OCI-LY7 (cell line): ENCODE measurements around the gene ATG2A.

Experiments
- EZH2phosphoT487 ChIP-seq: fragments of 200-600 bp; sonication (generic); IDR thresholded peaks from 2 replicates; pipeline ENCODE4 v1.6.1; 2018; ENCODE audit warnings: low read depth, borderline replicate concordance, mild to moderate bottlenecking, mixed run types, antibody characterized with exemption, low read length, moderate library complexity, mixed read lengths
- TF ChIP-seq, protein P1 (sequence below): fragments of 200-600 bp; sonication (generic); conservative IDR thresholded peaks from 2 replicates; pipeline ENCODE4 v1.5.1; 2014; ENCODE audit warnings: mild to moderate bottlenecking, antibody characterized with exemption, low read length, moderate library complexity, mixed read lengths

DNA sequence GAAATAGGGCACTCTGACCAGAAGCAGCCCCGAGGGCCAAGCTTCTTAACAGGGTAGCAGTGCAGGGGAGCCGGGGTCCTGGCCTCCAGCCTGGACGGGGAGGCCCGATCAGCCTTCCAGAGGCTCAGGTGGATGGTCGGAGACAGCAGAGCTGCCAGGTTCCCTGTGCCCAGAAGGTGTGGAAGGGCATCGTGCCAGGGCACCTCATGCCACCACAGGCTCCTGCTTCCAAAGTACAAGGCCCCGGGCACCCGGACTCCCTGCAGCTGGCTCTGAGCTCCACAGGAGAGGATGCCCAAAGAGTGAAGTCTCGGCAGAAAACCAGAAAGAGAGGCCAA is 52.9 kb downstream of the ATG2A start:
- TF ChIP-seq EZH2phosphoT487: no peak
- TF ChIP-seq, protein P1, sequence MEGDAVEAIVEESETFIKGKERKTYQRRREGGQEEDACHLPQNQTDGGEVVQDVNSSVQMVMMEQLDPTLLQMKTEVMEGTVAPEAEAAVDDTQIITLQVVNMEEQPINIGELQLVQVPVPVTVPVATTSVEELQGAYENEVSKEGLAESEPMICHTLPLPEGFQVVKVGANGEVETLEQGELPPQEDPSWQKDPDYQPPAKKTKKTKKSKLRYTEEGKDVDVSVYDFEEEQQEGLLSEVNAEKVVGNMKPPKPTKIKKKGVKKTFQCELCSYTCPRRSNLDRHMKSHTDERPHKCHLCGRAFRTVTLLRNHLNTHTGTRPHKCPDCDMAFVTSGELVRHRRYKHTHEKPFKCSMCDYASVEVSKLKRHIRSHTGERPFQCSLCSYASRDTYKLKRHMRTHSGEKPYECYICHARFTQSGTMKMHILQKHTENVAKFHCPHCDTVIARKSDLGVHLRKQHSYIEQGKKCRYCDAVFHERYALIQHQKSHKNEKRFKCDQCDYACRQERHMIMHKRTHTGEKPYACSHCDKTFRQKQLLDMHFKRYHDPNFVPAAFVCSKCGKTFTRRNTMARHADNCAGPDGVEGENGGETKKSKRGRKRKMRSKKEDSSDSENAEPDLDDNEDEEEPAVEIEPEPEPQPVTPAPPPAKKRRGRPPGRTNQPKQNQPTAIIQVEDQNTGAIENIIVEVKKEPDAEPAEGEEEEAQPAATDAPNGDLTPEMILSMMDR: no peak
